PC-9 (cell line): ENCODE measurements around the gene TIMM29. TPM values are rescaled to one million over a fixed set of nuclear protein-coding genes. Genes with fewer than 3 reads are reported as not detected.

ENCODE experiments used
- BruUV-seq: library from RNA; stranded (reverse); fragments of 400-500 nt; replicated peaks from 2 replicates; lab custom pipeline; 2021; lab: Mats Ljungman, UMichigan
- CTCF ChIA-PET: fragments of 300-600 bp; sonication (Branson Sonifier 250); formaldehyde crosslinking; loops from one replicate; lab custom pipeline; 2022; ENCODE audit warnings: antibody characterized with exemption; lab: Charles Lee
- POLR2A ChIA-PET: fragments of 300-600 bp; sonication (Branson Sonifier 250); formaldehyde crosslinking; loops from one replicate; lab custom pipeline; 2022; ENCODE audit warnings: antibody characterized with exemption; ENCODE audit not compliant: unreplicated experiment; lab: Charles Lee
- DNase-seq, 2 experiments: peaks; one replicate each; pipeline versions ENCODE4 v3.0.0 to v3.0.0-alpha.2; 2015 to 2022; ENCODE audit warnings: mixed read lengths in 1 of 2
- H2AFZ ChIP-seq: fragments of 200-600 bp; sonication (generic); 2 replicates; pipeline ENCODE4 v1.8.1; 2017; ENCODE audit warnings: antibody characterized with exemption
- H3F3A ChIP-seq: fragments of 200-600 bp; sonication (generic); 2 replicates; pipeline ENCODE4 v1.8.1; 2017; ENCODE audit warnings: antibody characterized with exemption, mild to moderate bottlenecking, low read depth; ENCODE audit not compliant: insufficient read depth
- H3K27ac ChIP-seq: fragments of 200-600 bp; sonication (generic); 2 replicates; pipeline ENCODE4 v1.6.1; 2016; ENCODE audit warnings: mixed run types
- H3K27me3 ChIP-seq: fragments of 200-600 bp; sonication (generic); 2 replicates; pipeline ENCODE4 v1.6.1; 2016; ENCODE audit warnings: low read depth, mixed run types; ENCODE audit not compliant: insufficient read depth
- H3K36me3 ChIP-seq: fragments of 200-600 bp; sonication (generic); 2 replicates; pipeline ENCODE4 v1.6.1; 2016; ENCODE audit warnings: low read depth, mixed run types
- H3K4me1 ChIP-seq: fragments of 200-600 bp; sonication (generic); replicated peaks from 2 replicates; pipeline ENCODE4 v1.6.1; 2016; ENCODE audit warnings: mixed run types; ENCODE audit not compliant: insufficient read depth
- H3K4me2 ChIP-seq: fragments of 200-600 bp; sonication (generic); 2 replicates; pipeline ENCODE4 v1.6.1; 2017; ENCODE audit warnings: mixed run types
- H3K4me3 ChIP-seq: fragments of 200-600 bp; sonication (generic); 2 replicates; pipeline ENCODE4 v1.6.1; 2016; ENCODE audit warnings: mixed run types
- H3K79me2 ChIP-seq: fragments of 200-600 bp; sonication (generic); 2 replicates; pipeline ENCODE4 v1.6.1; 2017; ENCODE audit warnings: low read depth, mixed run types
- H3K9me2 ChIP-seq: fragments of 200-600 bp; sonication (generic); 2 replicates; pipeline ENCODE4 v1.8.1; 2017; ENCODE audit warnings: mild to moderate bottlenecking; ENCODE audit not compliant: insufficient read depth
- H3K9me3 ChIP-seq: fragments of 200-600 bp; sonication (generic); 2 replicates; pipeline ENCODE4 v1.8.1; 2016; ENCODE audit warnings: low read depth; ENCODE audit not compliant: insufficient read depth
- H4K20me1 ChIP-seq: fragments of 200-600 bp; sonication (generic); 2 replicates; pipeline ENCODE4 v1.8.1; 2017; ENCODE audit not compliant: insufficient read depth
- CTCF ChIP-seq: fragments of 200-600 bp; sonication (generic); conservative IDR thresholded peaks from 2 replicates; pipeline ENCODE4 v1.6.1; 2017; ENCODE audit warnings: mixed run types, antibody characterized with exemption, mild to moderate bottlenecking, moderate library complexity
- EZH2 ChIP-seq: fragments of 200-600 bp; sonication (generic); IDR thresholded peaks from 2 replicates; pipeline ENCODE4 v1.8.0; 2017; ENCODE audit warnings: antibody characterized with exemption, low read depth
- intact Hi-C: fragments of 100-400 bp; cut with micrococcal nuclease; formaldehyde crosslinking; loops from one replicate; pipeline ENCODE4 v1.10.0; 2022; ENCODE audit not compliant: unreplicated experiment
- total RNA-seq: library from RNA; stranded (reverse); gene quantifications from 2 replicates; pipeline ENCODE4 v1.2.3, GENCODE V29; 2021

Gene TIMM29
- total RNA-seq, 1 experiment from 2014 or later, result 22.4 TPM

- H3K4me2 ChIP-seq, result no peak overlapping the region
- BruUV-seq, result no TSS peak
- H3K36me3 ChIP-seq, result peaks cover 12% of the 10 kb centered on the region; the same call in 1 of the 2 replicates
- H3F3A ChIP-seq, result 0 out of 2 replicates have a peak, but pooled peaks cover 7% of the 10 kb centered on the region
- peak in 1 of 2 experiments; percentile 23 for DNase-seq
- peaks cover 4% of the 10 kb centered on the region; the same call in 1 of the 2 replicates for H4K20me1 ChIP-seq
- TF ChIP-seq CTCF (no peak), EZH2 (no peak)
- no peaks in the 10 kb centered on the region for H3K9me3 ChIP-seq
- intact Hi-C loops, result no loop called here
- ChIA-PET POLR2A (interaction anchor here (0.6 kb wide), 1 partner anchor 41 kb away, joined by 4 read pairs; no protein-coding TSS in a partner anchor), CTCF (interaction anchor here (0.7 kb wide), 1 partner anchor 23 kb away, joined by 3 read pairs; no protein-coding TSS in a partner anchor)
- H3K79me2 ChIP-seq, result no peaks in the 10 kb centered on the region
- H3K4me1 ChIP-seq, result peaks cover 12% of the 10 kb centered on the region; the same call in 1 of the 2 replicates
- H3K27me3 ChIP-seq, result no peaks in the 10 kb centered on the region
- no peak overlapping the region for H3K27ac ChIP-seq
- H3K4me3 ChIP-seq, result no peak overlapping the region
- no peaks in the 10 kb centered on the region for H3K9me2 ChIP-seq
- no peak overlapping the region for H2AFZ ChIP-seq
Measured at GRCh38 chr19:10911579-10912363, 16.8 kb upstream of the TIMM29 start.

DNA sequence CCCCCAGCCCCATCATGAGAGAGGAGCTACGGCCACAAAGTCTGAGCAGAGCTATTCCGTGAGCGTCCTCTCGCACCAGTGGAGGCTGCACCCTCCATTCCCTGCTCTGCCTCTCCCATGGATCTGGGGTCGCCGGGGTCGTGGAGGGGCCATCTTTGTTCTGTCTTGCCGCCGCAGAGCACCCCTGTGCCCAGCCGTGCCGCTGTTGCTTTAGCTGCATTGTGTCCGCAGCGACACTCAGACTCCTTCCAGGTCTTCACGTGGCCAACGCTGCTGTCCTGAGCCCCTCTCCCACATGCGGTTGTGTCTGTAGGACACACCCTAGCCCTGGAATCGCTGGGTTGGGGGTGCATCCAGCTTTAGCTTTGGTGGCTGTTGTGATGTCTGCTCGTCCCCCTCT lies 16.0 kb upstream of the TIMM29 start:
- no peaks in the 10 kb centered on the region for H3K9me3 ChIP-seq
- H3K9me2 ChIP-seq, result no peaks in the 10 kb centered on the region
- BruUV-seq, result no TSS peak
- H3K36me3 ChIP-seq, result peaks cover 12% of the 10 kb centered on the region; the same call in 1 of the 2 replicates
- DNase-seq, result no peak
- H3F3A ChIP-seq, result peaks cover 13% of the 10 kb centered on the region; the same call in 1 of the 2 replicates
- H3K4me2 ChIP-seq, result no peak overlapping the region
- intact Hi-C loops, result no loop called here
- H3K4me1 ChIP-seq, result peaks cover 12% of the 10 kb centered on the region; the same call in 1 of the 2 replicates
- H3K27ac ChIP-seq, result no peak overlapping the region
- H2AFZ ChIP-seq, result no peak overlapping the region
- no peak for TF ChIP-seq EZH2
- TF ChIP-seq CTCF, result no peak
- H4K20me1 ChIP-seq, result no peaks in the 10 kb centered on the region
- H3K79me2 ChIP-seq, result no peaks in the 10 kb centered on the region
- H3K4me3 ChIP-seq, result no peak overlapping the region
- POLR2A ChIA-PET, result interaction anchor here (0.6 kb wide), 1 partner anchor 165 kb away, joined by 21 read pairs; no protein-coding TSS in a partner anchor
- H3K27me3 ChIP-seq, result no peaks in the 10 kb centered on the region
- CTCF ChIA-PET, result interaction anchor here (0.5 to 0.7 kb wide), 2 partner anchors 8 to 470 kb away, joined by 4 read pairs; no protein-coding TSS in a partner anchor

- BruUV-seq, result no TSS peak
- Histone ChIP-seq H3K27me3 (no peaks in the 10 kb centered on the region), H2AFZ (no peak overlapping the region), H3F3A (peaks cover 23% of the 10 kb centered on the region; the same call in 1 of the 2 replicates), H3K4me3 (no peak overlapping the region), H3K9me3 (no peaks in the 10 kb centered on the region), H3K79me2 (no peaks in the 10 kb centered on the region), H3K4me1 (peaks cover 12% of the 10 kb centered on the region; the same call in 1 of the 2 replicates), H3K36me3 (peaks cover 12% of the 10 kb centered on the region; the same call in 1 of the 2 replicates), H3K4me2 (no peak overlapping the region), H3K9me2 (no peaks in the 10 kb centered on the region), H4K20me1 (no peaks in the 10 kb centered on the region), H3K27ac (no peak overlapping the region)
- no peak for TF ChIP-seq CTCF
- no peak for TF ChIP-seq EZH2
- no peak for DNase-seq
- intact Hi-C loops, result no loop called here
- ChIA-PET POLR2A (no interaction called here), CTCF (no interaction called here)
Measured at GRCh38 chr19:10913716-10914340, 14.8 kb upstream of the TIMM29 start.
